A549 treated with CORT108297 at 1 μM for 4 hours (cell line): Measurements from ENCODE around the gene TMEM221. TPM values are rescaled to one million over a fixed set of nuclear protein-coding genes. Genes with fewer than 3 reads are reported as not detected.

Experiments
- total RNA-seq: library from RNA; stranded (reverse); fragments of 200-300 nt; extraction: Qiagen RNA extraction; gene quantifications from 5 replicates; pipeline ENCODE4 v1.2.3, GENCODE V29; 2022

The TMEM221 gene
- 0.58 to 1.1 TPM (median 0.84 TPM) in 5 replicates for total RNA-seq

GRCh38 chr19:17448131-17448967 is at the start of gene TMEM221:
Gene TMEM221 (minus strand): TSS chr19:17448668. CDS start chr19:17448462, 206 bp downstream.

DNA sequence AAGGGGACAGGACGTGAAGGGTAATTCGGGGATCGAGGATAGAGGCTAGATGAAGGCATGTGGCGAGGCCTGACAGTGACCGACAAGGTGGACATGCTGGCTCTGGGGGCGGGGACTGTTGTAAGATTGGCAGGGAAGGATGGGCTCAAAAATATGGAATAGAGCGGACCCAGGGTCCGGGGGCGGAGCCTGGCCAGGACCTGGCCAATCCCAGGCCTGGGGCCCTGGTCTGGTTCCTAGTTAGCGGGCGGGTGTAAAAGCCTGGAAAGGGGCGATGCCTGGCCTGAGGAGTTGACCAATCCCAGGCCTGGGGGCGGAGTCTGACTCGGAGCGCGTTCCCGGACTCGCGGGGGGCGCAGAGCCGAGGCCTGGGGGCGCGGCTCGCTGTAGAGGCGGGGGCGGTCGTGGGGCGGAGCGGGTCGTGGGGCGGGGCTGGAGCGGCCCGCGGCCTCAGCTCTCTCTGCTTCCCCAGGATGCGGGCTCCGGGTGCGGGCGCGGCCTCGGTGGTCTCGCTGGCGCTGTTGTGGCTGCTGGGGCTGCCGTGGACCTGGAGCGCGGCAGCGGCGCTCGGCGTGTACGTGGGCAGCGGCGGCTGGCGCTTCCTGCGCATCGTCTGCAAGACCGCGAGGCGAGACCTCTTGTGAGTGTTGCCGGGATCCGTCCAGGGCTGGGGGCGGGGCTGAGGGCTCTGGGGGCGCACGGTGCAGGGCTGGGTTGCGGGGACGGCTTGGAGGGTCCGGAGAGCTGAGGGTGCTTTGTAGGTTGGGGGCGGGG is 21.8 kb upstream of the TMEM221 start, which contains the start of gene SLC27A1:
SLC27A1 (plus strand) TSS at position 457 of the 774 bp plus-strand sequence; CDS start at position 474, 17 bp downstream.

DNA sequence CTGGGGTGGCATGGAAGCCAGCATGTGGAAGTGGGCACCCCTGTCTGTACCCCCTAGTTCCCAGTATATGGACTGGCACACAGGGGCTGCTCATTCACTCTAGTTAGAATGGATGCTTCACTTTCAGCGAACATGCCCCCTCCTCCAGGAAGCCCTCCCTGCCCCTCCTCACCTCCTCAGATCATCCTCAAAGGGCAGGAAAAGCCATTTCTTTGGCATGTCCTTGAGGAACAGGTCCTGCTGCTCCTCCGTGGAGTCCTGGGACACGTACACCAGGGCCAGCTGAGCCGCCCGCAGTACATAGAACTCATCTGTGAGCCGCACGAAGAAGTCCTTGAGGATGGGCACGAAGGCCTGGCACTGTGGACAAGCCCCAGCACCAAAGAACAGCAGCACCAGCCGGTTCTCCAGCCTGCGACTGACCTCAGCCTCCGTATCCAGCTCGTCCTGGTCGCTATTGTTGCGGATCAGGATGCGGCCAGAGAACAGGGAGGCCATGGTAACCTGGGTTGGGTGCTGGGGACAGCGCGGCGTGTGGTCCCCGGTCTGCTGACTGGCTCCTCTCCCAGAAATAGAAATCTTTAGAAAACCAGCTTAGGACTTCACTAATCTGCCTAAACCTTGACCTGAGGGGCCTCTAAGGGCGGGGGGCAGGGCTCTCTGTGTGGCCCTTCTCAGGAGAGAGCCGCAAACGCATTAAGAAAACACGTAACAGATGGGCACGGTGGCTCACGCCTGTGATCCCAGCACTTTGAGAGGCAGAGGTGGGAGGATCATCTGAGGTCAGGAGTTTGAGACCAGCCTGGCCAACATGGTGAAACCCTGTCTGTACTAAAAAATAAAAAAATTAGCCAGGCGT is 12.1 kb upstream of the TMEM221 start, which contains the start of gene NXNL1:
NXNL1 (minus strand) TSS at position 555 of the 859 bp plus-strand sequence; CDS start at position 498, 57 bp downstream.

GRCh38 chr19:17419621-17420474 is 28.6 kb downstream of the TMEM221 start, which contains the start of gene MVB12A:
Gene MVB12A (plus strand): TSS chr19:17420047. CDS start chr19:17420136, 89 bp downstream.

GRCh38 chr19:17405250-17406045 is 43.0 kb downstream of the TMEM221 start, which contains the start of gene BST2:
Gene BST2 (minus strand): TSS chr19:17405630. CDS start chr19:17405575, 55 bp downstream.

DNA sequence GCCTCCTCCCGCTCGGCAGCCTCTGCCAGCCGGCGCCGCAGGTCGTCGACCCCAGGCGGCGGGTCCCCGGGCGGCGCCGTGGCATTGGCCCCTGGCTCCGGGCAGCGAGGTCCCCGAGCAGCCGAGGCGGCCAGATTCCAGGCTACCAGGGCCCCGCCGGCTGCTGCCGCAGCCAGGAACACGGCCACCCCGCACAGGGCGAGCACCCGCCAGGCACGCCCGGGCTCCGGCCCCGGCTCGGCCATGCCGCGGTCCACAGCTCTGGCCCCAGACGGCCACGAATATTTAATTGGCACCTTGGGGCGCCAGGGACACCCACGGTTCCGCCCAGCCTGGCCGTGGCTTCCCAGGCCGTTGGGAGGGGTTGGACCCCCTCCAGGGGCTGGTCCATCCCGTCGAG is 54.6 kb downstream of the TMEM221 start, which contains the start of gene CCDC194:
CCDC194 (minus strand) TSS at position 283 of the 400 bp plus-strand sequence; CDS start at position 245, 38 bp downstream.

Other genes with a start within 250 kb of the TMEM221 start
- gene USE1, start 233.3 kb downstream of the TMEM221 start, total RNA-seq: 13.4 to 16.6 TPM (median 15.8 TPM) in 5 replicates
- gene OCEL1, start 222.4 kb downstream of the TMEM221 start, total RNA-seq: 10.5 to 11.7 TPM (median 11.3 TPM) in 5 replicates
- gene NR2F6, start 202.7 kb downstream of the TMEM221 start, total RNA-seq: 28.0 to 66.4 TPM (median 59.8 TPM) in 5 replicates
- 0.02 to 0.05 TPM in 2 of 5 replicates, not detected in the others for gene USHBP1, start 183.9 kb downstream of the TMEM221 start, total RNA-seq
- 61.0 to 66.7 TPM (median 63.8 TPM) in 5 replicates for gene BABAM1, start 181.2 kb downstream of the TMEM221 start, total RNA-seq
- 0.28 to 0.88 TPM (median 0.62 TPM) in 5 replicates for gene ANKLE1, start 166.8 kb downstream of the TMEM221 start, total RNA-seq
- gene ABHD8, start 145.2 kb downstream of the TMEM221 start, total RNA-seq: 2.2 to 3.9 TPM (median 3.5 TPM) in 5 replicates
- 57.9 to 102 TPM (median 92.7 TPM) in 5 replicates for gene MRPL34, start 142.8 kb downstream of the TMEM221 start, total RNA-seq
- 62.0 to 70.1 TPM (median 65.9 TPM) in 5 replicates for gene DDA1, start 139.1 kb downstream of the TMEM221 start, total RNA-seq
- gene ANO8, start 113.8 kb downstream of the TMEM221 start, total RNA-seq: 2.5 to 5.1 TPM (median 4.4 TPM) in 5 replicates
- 16.8 to 24.6 TPM (median 22.4 TPM) in 5 replicates for gene GTPBP3, start 111.1 kb downstream of the TMEM221 start, total RNA-seq
- not detected in 5 replicates for gene PLVAP, start 71.3 kb downstream of the TMEM221 start, total RNA-seq
- not detected in 5 replicates for gene CCDC194, start 54.5 kb downstream of the TMEM221 start, total RNA-seq
- 0.13 to 0.43 TPM in 2 of 5 replicates, not detected in the others for gene BST2, start 43.0 kb downstream of the TMEM221 start, total RNA-seq
- gene MVB12A, start 28.6 kb downstream of the TMEM221 start, total RNA-seq: 31.0 to 44.1 TPM (median 43.6 TPM) in 5 replicates
- gene NXNL1, start 12.3 kb upstream of the TMEM221 start, total RNA-seq: not detected in 5 replicates
- gene SLC27A1, start 21.9 kb upstream of the TMEM221 start, total RNA-seq: 2.2 to 3.5 TPM (median 3.0 TPM) in 5 replicates
- gene PGLS, start 63.0 kb upstream of the TMEM221 start, total RNA-seq: 46.3 to 80.6 TPM (median 76.2 TPM) in 5 replicates
- 54.8 to 78.8 TPM (median 71.2 TPM) in 5 replicates for gene COLGALT1, start 107.0 kb upstream of the TMEM221 start, total RNA-seq
- 1.3 to 2.2 TPM (median 1.9 TPM) in 5 replicates for gene UNC13A, start 239.7 kb upstream of the TMEM221 start, total RNA-seq